T-cell (primary cell): ENCODE data around the gene SSTR3. TPM values are rescaled to one million over a fixed set of nuclear protein-coding genes. Genes with fewer than 3 reads are reported as not detected.
"Not testable (repeated sequence)": the region's sequence is repeated elsewhere in the genome, so short reads cannot be mapped to it uniquely, and the experiment has no call there.

Source experiments
- ATAC-seq, 4 experiments: fragments of 200-7000 bp in 3 of 4; fragments of 150-1000 bp in 1 of 4; cut with Tn5 transposase; replicated peaks in 1 of 4; 1 replicate in 3 of 4; 2 replicates in 1 of 4; pipeline ENCODE4 v1.10.0; 2021; ENCODE audit warnings: moderate library complexity in 3 of 4, mild to moderate bottlenecking in 2 of 4, moderate number of reproducible peaks in 1 of 4
- CTCF ChIA-PET, 2 donors: fragments of 300-600 bp; sonication (Branson Sonifier 250); formaldehyde crosslinking; loops; one replicate each; lab custom pipeline; 2022; ENCODE audit warnings: antibody characterized with exemption in 2 of 2; lab: Charles Lee
- POLR2A ChIA-PET, 2 donors: fragments of 300-600 bp; sonication (Branson Sonifier 250); formaldehyde crosslinking; loops; one replicate each; lab custom pipeline; 2022; ENCODE audit warnings: antibody characterized with exemption in 2 of 2; lab: Charles Lee
- DNase-seq, 35 experiments: peaks; one replicate each; pipeline versions ENCODE4 v3.0.0 to v3.0.0-alpha.2; 2013 to 2023
- H3K27ac ChIP-seq: one replicate; pipeline ENCODE4 v1.5.1; 2013; ENCODE audit warnings: low read length
- H3K27me3 ChIP-seq, 2 experiments: replicated peaks in 1 of 2; 1 replicate in 1 of 2; 2 replicates in 1 of 2; pipeline versions ENCODE4 v1.6.1 to v1.7.0; 2013; ENCODE audit warnings: low read length in 1 of 2, mixed read lengths in 1 of 2; ENCODE audit not compliant: control insufficient read depth in 2 of 2, insufficient read depth in 2 of 2; ENCODE audit errors: extremely low read depth in 1 of 2
- H3K36me3 ChIP-seq, 2 donors: 1 replicate in 1 of 2; 2 replicates in 1 of 2; pipeline versions ENCODE4 v1.6.1 to v1.7.0; 2013; ENCODE audit warnings: low read length in 1 of 2; ENCODE audit not compliant: control insufficient read depth in 2 of 2, insufficient read depth in 1 of 2; ENCODE audit errors: extremely low read depth in 1 of 2
- H3K4me1 ChIP-seq, 2 experiments: 1 replicate in 1 of 2; 2 replicates in 1 of 2; pipeline versions ENCODE4 v1.6.1 to v1.7.0; 2013; ENCODE audit warnings: low read length in 2 of 2, mixed read lengths in 1 of 2; ENCODE audit not compliant: insufficient read depth in 2 of 2, control insufficient read depth in 1 of 2; ENCODE audit errors: extremely low read depth in 1 of 2
- H3K4me3 ChIP-seq, 2 donors: 1 replicate in 1 of 2; 2 replicates in 1 of 2; pipeline versions ENCODE4 v1.5.1 to v1.7.0; 2013; ENCODE audit warnings: mild to moderate bottlenecking in 2 of 2, low read length in 1 of 2, moderate library complexity in 1 of 2; ENCODE audit not compliant: control insufficient read depth in 1 of 2; ENCODE audit errors: extremely low read depth in 1 of 2
- H3K9me3 ChIP-seq: 2 replicates; pipeline ENCODE4 v1.7.0; 2013
- H3K27ac Mint-ChIP-seq, 2 donors: one replicate each; pipeline ENCODE4 v1.8.0; 2020 to 2021; ENCODE audit warnings: mild to moderate bottlenecking in 2 of 2, mixed read lengths in 2 of 2
- H3K27me3 Mint-ChIP-seq, 2 donors: one replicate each; pipeline ENCODE4 v1.8.0; 2021 to 2022; ENCODE audit warnings: mixed read lengths in 2 of 2
- H3K36me3 Mint-ChIP-seq: one replicate; pipeline ENCODE4 v1.8.0; 2021; ENCODE audit warnings: mixed read lengths
- H3K4me1 Mint-ChIP-seq, 3 donors: one replicate each; pipeline ENCODE4 v1.8.0; 2020 to 2022; ENCODE audit warnings: mixed read lengths in 3 of 3, mild to moderate bottlenecking in 1 of 3
- H3K4me3 Mint-ChIP-seq, 3 donors: one replicate each; pipeline ENCODE4 v1.8.0; 2020 to 2022; ENCODE audit warnings: mild to moderate bottlenecking in 3 of 3, mixed read lengths in 3 of 3, moderate library complexity in 3 of 3
- H3K9me3 Mint-ChIP-seq, 3 donors: one replicate each; pipeline ENCODE4 v1.8.0; 2020 to 2022; ENCODE audit warnings: mixed read lengths in 3 of 3
- WGBS: methylation state at CpG from one replicate; pipeline ENCODE4 v1.1.5; 2013; ENCODE audit warnings: missing lambda C conversion rate; ENCODE audit not compliant: insufficient coverage; 5-methylcytosine and 5-hydroxymethylcytosine counted together
- total RNA-seq, 35 experiments: library from RNA in 6 of 35; stranded (reverse) in 6 of 35; fragments of 120-200 nt in 1 of 35; gene quantifications; one replicate each; pipeline versions ENCODE4 v1.2.1 to v1.2.4 and lab custom pipeline; 2013 to 2026

The SSTR3 gene
- total RNA-seq, 5 donors from 2014 or later (not counting 1 experiment from before 2014, with no cell fraction given) = 4.6 to 8.7 (median 5.3) TPM

- Mint-ChIP-seq H3K4me1 (peaks cover 47 to 52% (median 50%) of the 10 kb centered on the region in 3 donors), H3K27me3 (peaks cover 4 to 6% of the 10 kb centered on the region in 2 donors), H3K27ac (no peak overlapping the region), H3K4me3 (no peak overlapping the region), H3K36me3 (peaks cover 6% of the 10 kb centered on the region), H3K9me3 (no peaks in the 10 kb centered on the region)
- 90% methylated on average over 4 of the region's 6 CpGs for WGBS
- Histone ChIP-seq H3K4me3 (no peak overlapping the region), H3K9me3 (no peaks in the 10 kb centered on the region), H3K27ac (no peak overlapping the region), H3K36me3 (no peaks in the 10 kb centered on the region), H3K4me1 (peaks cover 2 to 41% of the 10 kb centered on the region in 2 experiments), H3K27me3 (peaks cover 0 to 26% of the 10 kb centered on the region in 2 experiments)
- ChIA-PET CTCF (no interaction called here), POLR2A (no interaction called here)
- DNase-seq (peak in 1 of 35 experiments; percentile 13), ATAC-seq (no peak)
Measured at GRCh38 chr22:37173709-37174108, 38.6 kb downstream of the SSTR3 start.

DNA sequence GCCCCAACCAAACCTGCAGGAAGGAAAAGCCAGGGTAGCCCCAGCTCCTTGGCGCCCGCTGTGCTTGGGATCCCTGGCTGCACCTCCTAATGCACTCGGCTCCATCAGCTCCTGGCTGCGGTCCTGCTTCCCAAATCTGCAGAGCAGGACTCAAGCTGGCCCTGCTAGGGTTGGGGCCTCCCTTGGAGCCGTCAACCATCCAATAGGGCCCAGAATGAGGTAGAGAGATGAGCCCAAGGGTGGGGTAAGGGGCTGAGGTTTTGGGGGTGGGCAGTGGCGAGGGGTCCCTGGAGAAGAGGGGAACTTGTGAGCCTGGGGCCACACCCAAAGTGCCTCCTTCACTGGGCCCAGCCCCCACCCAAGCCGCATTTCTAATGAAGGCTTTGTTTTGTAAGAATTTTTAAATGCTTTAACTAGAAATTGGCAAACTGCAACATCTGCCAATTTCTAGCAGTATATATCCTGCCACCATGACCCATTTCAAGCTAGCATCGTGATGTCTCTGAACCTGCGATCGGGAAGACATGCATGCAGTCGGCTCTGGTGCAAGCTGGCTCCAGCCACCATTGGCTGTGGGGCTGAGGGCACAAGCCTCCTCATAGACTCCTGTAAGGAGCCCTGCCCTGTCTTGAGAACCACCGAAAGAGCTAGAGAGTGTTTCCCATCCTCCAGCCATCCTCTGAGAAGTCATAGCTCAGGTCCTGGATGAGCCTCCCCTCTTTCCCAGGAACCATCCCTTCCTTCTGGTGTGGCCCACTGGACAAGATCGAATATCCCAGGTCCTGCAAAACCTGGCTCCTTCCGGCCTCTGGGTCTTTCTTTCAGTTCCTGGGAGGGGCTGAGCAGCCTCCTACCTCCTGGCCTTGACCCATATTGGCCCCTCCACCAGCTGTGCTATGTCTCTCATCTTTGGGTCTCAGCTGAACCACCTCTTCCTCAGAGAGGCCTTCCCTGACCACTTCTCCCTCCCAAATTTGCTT is 39.7 kb downstream of the SSTR3 start:
- Histone ChIP-seq H3K4me1 (peaks cover 2 to 50% of the 10 kb centered on the region in 2 experiments), H3K27ac (no peak overlapping the region), H3K9me3 (no peaks in the 10 kb centered on the region), H3K4me3 (no peak overlapping the region), H3K27me3 (peaks cover 0 to 22% of the 10 kb centered on the region in 2 experiments), H3K36me3 (no peaks in the 10 kb centered on the region)
- Mint-ChIP-seq H3K27ac (peak overlapping the region; percentile 48 to 63), H3K4me3 (no peak overlapping the region), H3K27me3 (peaks cover under 1 to 6% of the 10 kb centered on the region in 2 donors), H3K4me1 (peaks cover 49 to 56% (median 55%) of the 10 kb centered on the region in 3 donors), H3K9me3 (no peaks in the 10 kb centered on the region), H3K36me3 (peaks cover 6% of the 10 kb centered on the region)
- DNase-seq (peak in 1 of 35 experiments; percentile 18), ATAC-seq (no peak)
- CTCF ChIA-PET = interaction anchor here in 1 of 2 donors (0.9 kb wide), 2 partner anchors 51 to 52 kb away, joined by 3 read pairs; no protein-coding TSS in a partner anchor
- WGBS = 98% methylated on average over 11 of the region's 14 CpGs
- POLR2A ChIA-PET = no interaction called here

GRCh38 chr22:37171662-37172061 is 40.6 kb downstream of the SSTR3 start:
- no peak for DNase-seq
- Mint-ChIP-seq H3K27ac (peak overlapping the region in 1 of 2 donors; percentile 69), H3K27me3 (peaks cover 0 to 5% of the 10 kb centered on the region in 2 donors), H3K4me3 (no peak overlapping the region), H3K4me1 (peaks cover 49 to 59% (median 58%) of the 10 kb centered on the region in 3 donors), H3K36me3 (peaks cover 6% of the 10 kb centered on the region), H3K9me3 (no peaks in the 10 kb centered on the region)
- no peak overlapping the region for H3K4me3 ChIP-seq
- H3K27ac ChIP-seq = no peak overlapping the region
- ChIA-PET CTCF (no interaction called here), POLR2A (no interaction called here)
- 90% methylated on average over 3 of the region's 5 CpGs for WGBS
- peaks cover 5 to 50% of the 10 kb centered on the region in 2 experiments for H3K4me1 ChIP-seq
- H3K9me3 ChIP-seq = no peaks in the 10 kb centered on the region
- no peaks in the 10 kb centered on the region for H3K36me3 ChIP-seq
- ATAC-seq = no peak
- H3K27me3 ChIP-seq = peaks cover 0 to 14% of the 10 kb centered on the region in 2 experiments

DNA sequence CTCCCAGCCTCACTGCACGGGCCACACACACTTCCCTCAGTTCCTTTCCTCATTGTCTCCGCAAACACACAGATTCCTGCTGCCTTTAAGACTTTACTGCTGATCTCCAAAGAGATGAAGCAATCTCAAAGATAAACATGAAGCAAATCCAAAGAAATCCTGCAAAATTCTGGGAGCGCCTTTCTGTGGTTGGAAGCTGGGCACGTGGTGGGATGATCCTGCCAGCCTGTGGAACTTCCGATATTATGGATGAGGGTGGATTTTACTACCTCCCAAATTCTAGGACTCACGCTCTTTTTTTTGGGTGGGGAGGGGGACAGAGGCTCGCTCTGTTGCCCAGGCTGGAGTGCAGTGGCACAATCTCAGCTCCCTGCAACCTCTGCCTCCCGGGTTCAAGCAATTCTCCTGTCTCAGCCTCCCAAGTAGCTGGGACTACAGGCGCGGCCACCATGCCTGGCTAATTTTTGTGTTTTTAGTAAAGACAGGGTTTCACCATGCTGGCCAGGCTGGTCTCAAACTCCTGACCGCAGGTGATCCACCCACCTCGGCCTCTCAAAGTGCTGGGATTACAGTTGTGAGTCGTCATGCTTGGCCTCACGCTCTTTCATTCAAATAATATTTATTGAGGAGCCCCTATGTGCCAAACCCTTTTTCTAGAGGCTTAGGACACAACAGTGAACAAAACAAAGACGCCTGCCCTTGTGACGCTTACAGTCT is 41.4 kb downstream of the SSTR3 start:
- H3K4me3 ChIP-seq, H3K9me3 ChIP-seq, ATAC-seq, H3K36me3 ChIP-seq, POLR2A ChIA-PET, H3K27me3 Mint-ChIP-seq, H3K36me3 Mint-ChIP-seq, H3K9me3 Mint-ChIP-seq, H3K27me3 ChIP-seq: not testable (repeated sequence)
- Histone ChIP-seq H3K27ac (peak overlapping the region; percentile 4), H3K4me1 (peaks cover 10 to 52% of the 10 kb centered on the region in 2 experiments)
- Mint-ChIP-seq H3K27ac (peak overlapping the region; percentile 39 to 97), H3K4me1 (peaks cover 49 to 60% (median 59%) of the 10 kb centered on the region in 3 donors), H3K4me3 (peak overlapping the region in 1 of 3 donors; percentile 74)
- CTCF ChIA-PET = interaction anchor here (0.6 to 1.0 kb wide), 5 partner anchors 9 to 94 kb away, joined by 3 to 4 read pairs (median 3); no protein-coding TSS in a partner anchor
- DNase-seq = peak in 1 of 35 experiments; percentile 17
- 97% methylated on average over 5 of the region's 16 CpGs for WGBS

DNA sequence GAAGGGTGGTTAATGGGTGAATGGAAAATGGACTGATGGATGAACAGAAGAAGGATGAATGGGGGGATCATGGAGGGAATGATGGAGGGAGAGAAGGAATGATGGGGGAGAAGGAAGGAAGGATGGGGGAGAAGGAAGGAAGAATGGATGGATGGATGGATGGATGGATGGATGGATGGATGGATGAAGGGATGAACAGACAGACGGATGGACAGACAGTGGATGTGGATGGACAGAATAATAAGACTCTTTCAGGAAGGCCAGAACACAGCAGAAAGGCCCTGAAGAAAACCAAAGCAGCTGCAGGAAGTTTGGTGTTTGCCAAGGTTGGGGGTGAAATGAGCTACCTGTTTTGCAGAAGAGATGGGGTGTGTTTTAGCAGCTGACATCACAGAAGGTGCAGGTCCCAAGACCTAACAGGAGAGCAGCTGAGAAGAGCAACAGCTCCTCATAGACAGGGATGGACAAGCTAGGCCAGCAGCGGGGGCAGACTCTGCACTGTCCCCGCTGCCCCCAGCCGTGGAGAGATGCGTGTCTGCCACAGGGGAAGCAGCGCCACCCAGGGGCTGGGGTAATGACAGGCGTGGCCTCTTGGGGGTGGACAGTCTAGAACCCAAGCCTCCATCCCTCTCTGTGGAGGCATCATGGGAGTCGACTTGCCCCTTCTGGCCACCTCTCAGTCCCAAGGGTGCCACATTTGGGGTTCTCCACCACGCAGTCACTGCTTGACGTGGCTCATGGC is 42.2 kb downstream of the SSTR3 start:
- Histone ChIP-seq H3K4me1 (peaks cover 13 to 60% of the 10 kb centered on the region in 2 experiments), H3K27me3 (no peaks in the 10 kb centered on the region), H3K4me3 (no peak overlapping the region), H3K36me3 (no peaks in the 10 kb centered on the region), H3K27ac (peak overlapping the region; percentile 45), H3K9me3 (no peaks in the 10 kb centered on the region)
- ATAC-seq (peak in 3 of 4 experiments; percentile 31 to 55 (median 52)), DNase-seq (peak in 2 of 35 experiments; percentile 48)
- peak overlapping the region; percentile 86 to 97 for H3K27ac Mint-ChIP-seq
- no peaks in the 10 kb centered on the region for H3K9me3 Mint-ChIP-seq
- H3K27me3 Mint-ChIP-seq = no peaks in the 10 kb centered on the region
- CTCF ChIA-PET = interaction anchor here (0.6 to 1.0 kb wide), 6 partner anchors 8 to 288 kb away, joined by 3 to 4 read pairs (median 3); no protein-coding TSS in a partner anchor
- POLR2A ChIA-PET = interaction anchor here in 1 of 2 donors (0.6 kb wide), 1 partner anchor 1577 kb away, joined by 6 read pairs; no protein-coding TSS in a partner anchor
- 95% methylated on average over 10 of the region's 10 CpGs for WGBS
- peaks cover 6% of the 10 kb centered on the region for H3K36me3 Mint-ChIP-seq
- peak overlapping the region in 2 of 3 donors; percentile 4 to 74 for H3K4me3 Mint-ChIP-seq
- H3K4me1 Mint-ChIP-seq = peaks cover 54 to 66% (median 65%) of the 10 kb centered on the region in 3 donors
